Muscle of back (tissue), 11 donors: ENCODE measurements around the gene SIL1. TPM values are rescaled to one million over a fixed set of nuclear protein-coding genes. Genes with fewer than 3 reads are reported as not detected.

Experiments used
- DNase-seq, 3 donors: peaks; one replicate each; pipeline versions ENCODE4 v3.0.0 to v3.0.0-alpha.2; 2013
- polyA plus RNA-seq, 10 donors: library from polyadenylated mRNA; unstranded; fragments of 120-200 nt; gene quantifications; one replicate each; pipeline ENCODE4 v1.2.1, GENCODE V29; 2013; ENCODE audit not compliant: insufficient read length in 10 of 10

SIL1 gene
- polyA plus RNA-seq, 10 donors: 21.2 to 33.5 (median 25.3) TPM

GRCh38 chr5:139110526-139111168 is 87.5 kb downstream of the SIL1 start:
- no peak for DNase-seq

GRCh38 chr5:139108063-139108824 is 89.9 kb downstream of the SIL1 start:
- peak in 2 of 3 donors; percentile 67 to 70 for DNase-seq

GRCh38 chr5:139105621-139106071 is 92.5 kb downstream of the SIL1 start:
- peak in 2 of 3 donors; percentile 28 to 56 for DNase-seq

- DNase-seq: peak; percentile 67 to 86 (median 76)
Measured at GRCh38 chr5:139104577-139105276, 93.4 kb downstream of the SIL1 start.

DNA sequence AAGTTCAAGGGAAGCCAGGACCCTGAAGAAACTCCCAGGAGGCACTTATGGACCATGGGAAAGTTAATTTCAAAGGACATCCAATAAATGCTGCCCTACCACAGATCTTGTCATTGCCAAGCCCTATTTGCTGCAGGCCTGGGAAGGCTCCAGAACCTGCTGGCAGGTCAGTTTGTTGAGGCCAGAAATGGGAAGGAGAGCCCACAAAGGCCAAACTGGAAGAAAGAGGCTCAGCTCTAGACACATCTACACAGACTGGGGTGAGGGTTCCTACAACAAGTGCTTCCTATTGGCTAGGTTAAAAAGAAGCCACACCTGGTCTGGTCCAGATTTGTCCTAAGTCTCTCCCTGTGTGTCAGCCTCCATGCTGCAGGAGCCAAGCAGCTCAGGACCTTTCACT is 94.4 kb downstream of the SIL1 start:
- DNase-seq: no peak

DNA sequence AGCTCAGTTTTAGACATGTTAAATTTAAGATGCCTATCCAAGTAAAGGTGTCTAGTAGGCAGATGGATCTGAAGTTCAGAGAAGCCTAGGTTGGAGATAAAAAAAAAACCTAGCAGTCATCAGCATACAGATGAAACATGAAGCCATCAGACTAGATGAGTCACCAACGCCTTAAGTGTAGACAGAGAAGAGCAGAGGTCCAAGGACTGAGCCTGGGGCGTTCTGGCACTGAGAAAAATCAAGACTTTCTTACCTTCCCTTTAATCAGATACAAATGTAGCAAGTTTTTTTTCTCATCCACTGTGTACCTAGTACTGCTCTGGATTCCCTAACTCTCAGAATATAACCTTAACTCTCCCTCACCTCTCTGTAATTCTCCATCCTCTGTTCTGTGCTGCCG is 97.3 kb downstream of the SIL1 start:
- DNase-seq: no peak

GRCh38 chr5:139094154-139095131 is 103.7 kb downstream of the SIL1 start:
- no peak for DNase-seq

DNA sequence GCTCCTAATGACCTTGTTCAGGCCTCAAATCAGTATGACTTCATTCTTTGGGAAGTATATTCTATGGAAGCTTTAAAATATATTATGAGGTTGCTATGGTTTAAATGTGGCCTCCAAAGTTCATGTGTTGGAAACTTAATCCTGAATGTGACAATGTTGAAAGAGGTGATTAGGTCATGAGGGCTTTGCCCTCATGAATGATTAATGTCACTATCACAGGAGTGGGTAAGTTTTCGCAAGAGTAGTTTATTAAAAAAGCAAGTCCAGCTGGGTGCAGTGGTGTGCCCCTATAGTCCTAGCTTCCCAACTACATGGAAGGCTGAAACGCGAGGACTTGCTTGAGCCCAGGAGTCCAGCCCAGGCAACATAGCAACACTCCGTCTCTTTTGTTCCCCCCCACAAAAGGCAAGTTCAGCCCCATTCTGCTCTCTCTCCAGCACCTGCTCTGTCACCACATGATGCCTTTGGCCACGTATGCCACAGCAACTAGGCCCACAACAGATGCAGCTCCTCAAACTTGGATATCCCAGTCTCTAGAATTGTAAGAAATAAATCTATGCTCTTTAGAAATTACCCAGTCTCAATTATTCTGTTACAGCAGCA is 105.3 kb downstream of the SIL1 start:
- no peak for DNase-seq

GRCh38 chr5:139091439-139092156 is 106.6 kb downstream of the SIL1 start:
- peak in 2 of 3 donors; percentile 36 to 49 for DNase-seq

DNA sequence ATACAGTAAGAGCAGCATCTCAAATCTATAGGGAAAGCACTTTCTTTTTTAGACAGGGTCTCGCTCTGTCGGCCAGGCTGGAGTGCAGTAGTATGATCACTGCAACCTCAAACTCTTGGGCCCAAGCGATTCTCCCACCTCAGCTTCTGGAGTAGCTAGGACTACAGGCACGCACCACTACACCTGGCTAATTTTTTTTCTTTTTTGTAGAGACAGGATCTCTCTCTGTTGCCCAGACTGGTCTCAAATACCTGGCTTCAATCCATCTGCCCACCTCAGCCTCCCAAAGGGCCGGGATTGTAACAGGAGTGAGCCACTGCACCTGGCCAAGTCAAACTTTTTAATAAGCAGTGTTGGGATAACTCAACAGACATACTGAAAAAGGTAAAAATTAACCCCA is 107.6 kb downstream of the SIL1 start:
- no peak for DNase-seq

GRCh38 chr5:139088024-139088423 is 110.1 kb downstream of the SIL1 start:
- no peak for DNase-seq

DNA sequence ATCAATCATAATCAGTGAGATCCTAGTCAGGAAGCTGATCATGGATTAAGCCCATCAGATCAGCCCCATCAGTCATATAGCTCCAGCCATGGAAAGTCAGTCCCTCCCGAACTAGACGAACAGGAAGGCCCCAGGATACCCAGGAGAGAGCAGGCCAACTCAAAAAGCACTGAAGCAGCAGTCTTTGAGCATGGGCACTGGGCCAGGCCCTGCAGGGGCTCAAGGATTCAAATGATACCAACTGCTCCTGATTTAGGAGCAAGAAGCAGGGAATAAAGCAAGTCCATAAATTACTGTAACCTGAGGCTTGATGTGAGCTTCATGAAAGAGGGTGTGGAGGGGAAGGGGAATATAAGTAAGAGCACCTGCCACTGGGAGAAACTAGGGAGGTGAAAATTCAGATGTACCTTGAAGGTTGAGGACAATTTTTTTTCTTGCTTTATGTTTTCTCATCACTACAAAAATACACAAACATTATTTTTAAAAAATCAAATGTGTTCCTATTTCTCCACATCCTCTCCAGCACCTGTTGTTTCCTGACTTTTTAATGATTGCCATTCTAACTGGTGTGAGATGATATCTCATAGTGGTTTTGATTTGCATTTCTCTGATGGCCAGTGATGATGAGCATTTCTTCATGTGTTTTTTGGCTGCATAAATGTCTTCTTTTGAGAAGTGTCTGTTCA is 115.2 kb downstream of the SIL1 start:
- DNase-seq: no peak

DNA sequence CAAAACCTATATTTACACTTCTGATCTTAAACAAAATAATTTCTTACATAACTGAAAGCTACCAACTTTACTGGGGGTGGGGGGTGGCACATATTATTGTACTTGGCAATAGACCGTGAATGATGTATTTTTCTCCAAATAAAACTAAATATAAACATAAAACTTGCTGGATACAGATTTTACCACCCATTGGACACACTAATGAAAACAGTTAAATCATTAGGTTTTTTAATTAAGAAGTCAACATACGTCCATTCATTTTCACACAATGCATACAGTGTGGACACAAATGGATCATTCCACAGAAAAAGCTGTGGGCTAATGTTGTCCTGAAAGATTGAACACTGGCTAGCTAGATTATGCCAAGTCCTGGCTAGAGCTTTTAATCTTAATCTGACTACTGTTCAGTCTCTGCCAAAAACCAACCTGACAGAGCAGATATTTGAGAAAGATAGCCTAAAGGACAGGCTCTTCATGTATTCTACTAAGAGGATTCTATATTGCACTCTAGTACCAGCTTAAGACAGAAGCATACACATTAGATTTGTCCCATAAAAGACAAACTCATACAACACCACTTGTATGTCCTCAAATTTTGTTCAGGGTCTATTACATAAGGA is 118.1 kb downstream of the SIL1 start:
- no peak for DNase-seq

DNA sequence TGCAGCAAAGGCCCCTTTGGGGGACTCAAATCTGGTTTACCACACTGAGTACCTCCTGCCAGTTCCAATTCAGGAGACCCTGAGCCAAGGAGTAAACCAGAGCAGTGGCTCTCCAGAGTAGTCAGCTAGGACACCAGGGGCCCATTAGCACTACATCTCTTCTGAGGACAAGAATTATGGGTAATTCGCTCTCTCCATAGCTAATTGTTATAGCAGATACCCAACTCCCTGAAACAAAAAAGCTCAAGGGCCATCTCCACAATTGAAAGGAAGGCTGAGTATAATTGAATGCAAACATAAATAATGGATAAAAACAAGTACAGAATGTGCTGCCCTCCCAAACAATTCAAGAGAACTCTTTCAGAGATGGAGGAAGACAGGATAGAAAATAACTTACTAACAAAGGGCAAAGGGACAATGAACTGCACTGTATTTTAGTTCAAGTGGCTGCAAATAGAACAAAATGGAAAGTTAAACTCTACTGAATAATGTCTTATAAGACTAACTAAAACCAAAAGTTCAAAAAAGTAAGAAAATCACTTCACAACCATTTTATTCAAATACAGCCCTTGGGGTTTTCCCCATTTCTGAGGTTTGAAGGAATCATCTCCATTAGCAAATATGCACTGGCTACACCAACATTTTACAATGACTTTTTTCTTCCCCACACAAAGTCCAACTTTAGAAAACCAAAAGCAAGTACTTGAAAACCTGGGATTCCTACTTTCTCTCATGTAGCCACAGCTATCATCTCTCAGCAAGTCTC is 118.8 kb downstream of the SIL1 start:
- no peak for DNase-seq

DNA sequence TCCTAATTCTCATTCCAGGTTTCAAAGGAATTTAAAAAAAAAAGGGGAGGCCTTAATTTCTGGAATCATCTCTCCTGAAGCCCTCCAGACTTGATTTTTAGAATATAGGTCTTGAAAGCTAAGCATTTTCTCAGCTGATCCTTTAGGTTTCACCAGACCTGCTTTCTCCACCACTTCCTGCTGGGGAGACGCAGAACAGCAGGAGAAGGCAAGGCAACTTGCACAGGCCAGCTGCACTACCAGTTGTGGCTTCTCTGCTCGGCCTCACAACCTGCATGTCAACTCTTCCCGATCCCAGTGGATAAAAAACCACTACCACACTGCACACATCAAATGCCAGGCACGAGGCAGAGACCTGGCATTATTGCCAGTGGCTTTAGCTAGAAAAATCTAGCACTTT is 119.8 kb downstream of the SIL1 start:
- no peak for DNase-seq

DNA sequence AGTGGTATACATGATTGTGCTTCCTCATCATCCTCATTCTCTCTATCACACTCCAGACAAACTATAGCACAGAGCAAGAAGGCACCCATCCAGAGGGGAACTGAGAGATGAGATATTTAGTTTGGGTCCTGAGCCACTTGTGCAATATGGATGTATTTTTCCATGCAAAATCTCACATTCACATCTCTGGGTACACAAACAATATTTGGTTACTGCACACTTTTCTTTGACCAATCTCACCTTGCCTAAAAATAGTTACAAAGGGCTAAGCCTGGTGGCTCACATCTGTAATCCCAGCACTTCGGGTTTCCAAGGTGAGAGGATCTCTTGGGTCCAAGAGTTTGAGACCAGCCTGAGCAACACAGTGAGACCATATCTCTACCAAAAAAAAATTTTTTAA is 120.3 kb downstream of the SIL1 start:
- no peak for DNase-seq

DNA sequence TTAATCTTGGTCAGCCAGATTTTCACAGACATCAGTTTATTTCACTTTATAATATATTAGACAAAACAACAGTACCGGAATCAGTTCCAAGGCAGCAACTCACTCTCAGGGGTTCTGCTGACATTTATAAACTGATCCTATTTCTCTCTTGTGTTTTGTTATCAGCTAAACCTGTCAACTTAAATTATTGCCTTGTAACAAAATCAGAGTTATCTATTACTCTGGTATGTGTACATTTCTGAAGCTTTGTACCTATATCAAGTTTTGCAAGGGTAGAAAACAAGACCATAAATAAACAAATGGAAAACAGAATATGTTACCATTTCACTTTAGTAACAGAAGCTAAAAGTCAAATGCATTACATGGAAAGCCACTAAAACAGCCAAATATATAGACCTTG is 122.1 kb downstream of the SIL1 start:
- DNase-seq: no peak
